ENCODE measurements around the gene ACSL3.
A peak's percentile ranks its signal among the peaks of the same experiment; 100 is the strongest.
"Not testable (repeated sequence)": the region's sequence is repeated elsewhere in the genome, so short reads cannot be mapped to it uniquely, and the experiment has no call there.

Gene ACSL3

GRCh38 chr2:222862909-222863544 lies 2.2 kb downstream of the ACSL3 start:
- H3K27me3 ChIP-seq (ENCODE audit: insufficient read depth, insufficient read length) = no peaks in the 10 kb centered on the region
- H3K9ac ChIP-seq (ENCODE audit: insufficient read length, low read depth) = peak overlapping the region; percentile 22
- DNase-seq (ENCODE audit: low read depth, low spot score) = no peak
- H3K9me3 ChIP-seq (ENCODE audit: insufficient read depth, low read length) = no peaks in the 10 kb centered on the region
- peak overlapping the region; percentile 95 for H3K4me3 ChIP-seq (ENCODE audit: insufficient read length, low read depth)
- TF ChIP-seq SUZ12 (IDR thresholded peaks at IDR 0.05; ENCODE audit: extremely low read depth, insufficient read depth, insufficient read length) (no peak), ZNF274 (IDR thresholded peaks at IDR 0.05; ENCODE audit: low read depth, low read length) (no peak), YY1 (IDR thresholded peaks at IDR 0.05; ENCODE audit: insufficient read depth, insufficient read length) (no peak)
- peaks cover 7% of the 10 kb centered on the region for H3K4me1 ChIP-seq (ENCODE audit: insufficient read depth, insufficient read length)
- H3K36me3 ChIP-seq (ENCODE audit: insufficient read depth, insufficient read length, low read length) = no peaks in the 10 kb centered on the region

- TF ChIP-seq YY1 (IDR thresholded peaks at IDR 0.05; ENCODE audit: insufficient read depth, insufficient read length) = no peak
- DNase-seq (ENCODE audit: low read depth, low spot score) = peak; percentile 43
- H3K4me1 ChIP-seq (ENCODE audit: insufficient read depth, insufficient read length) = peaks cover 7% of the 10 kb centered on the region
- no peaks in the 10 kb centered on the region for H3K36me3 ChIP-seq (ENCODE audit: insufficient read depth, insufficient read length, low read length)
- no peaks in the 10 kb centered on the region for H3K9me3 ChIP-seq (ENCODE audit: insufficient read depth, low read length)
- peak overlapping the region; percentile 22 for H3K4me3 ChIP-seq (ENCODE audit: insufficient read length, low read depth)
- H3K27me3 ChIP-seq (ENCODE audit: insufficient read depth, insufficient read length) = no peaks in the 10 kb centered on the region
- no peak overlapping the region for H3K9ac ChIP-seq (ENCODE audit: insufficient read length, low read depth)
These were observed 3.5 kb downstream of the ACSL3 start for GRCh38 chr2:222864296-222864695.

DNA sequence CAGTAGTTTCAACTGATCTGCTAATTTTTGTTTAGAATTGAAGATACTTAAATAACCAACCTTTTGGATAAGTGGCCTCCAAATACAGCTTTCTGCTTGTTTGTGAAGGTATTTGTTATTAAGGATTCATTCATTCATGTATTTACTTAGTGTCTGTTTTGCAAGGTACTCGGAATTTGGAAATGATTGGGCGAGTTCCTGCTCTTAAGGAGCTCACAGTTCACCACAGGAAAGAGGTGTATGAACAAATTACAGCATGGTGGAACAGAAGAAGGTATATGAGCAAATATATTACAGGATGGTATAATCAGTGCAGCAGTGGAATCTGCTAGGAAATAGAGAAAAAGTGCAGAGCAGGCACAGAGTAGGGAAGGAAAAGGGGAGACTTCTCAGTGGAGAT lies 4.5 kb downstream of the ACSL3 start:
- no peak for TF ChIP-seq ZNF274 (IDR thresholded peaks at IDR 0.05; ENCODE audit: low read depth, low read length)
- Histone ChIP-seq H3K4me3 (ENCODE audit: insufficient read length, low read depth) (no peak overlapping the region), H3K9ac (ENCODE audit: insufficient read length, low read depth) (no peak overlapping the region), H3K27me3 (ENCODE audit: insufficient read depth, insufficient read length) (no peaks in the 10 kb centered on the region), H3K36me3 (ENCODE audit: insufficient read depth, insufficient read length, low read length) (no peaks in the 10 kb centered on the region), H3K4me1 (ENCODE audit: insufficient read depth, insufficient read length) (peaks cover 10% of the 10 kb centered on the region), H3K9me3 (ENCODE audit: insufficient read depth, low read length) (no peaks in the 10 kb centered on the region)
- no peak for DNase-seq (ENCODE audit: low read depth, low spot score)

DNA sequence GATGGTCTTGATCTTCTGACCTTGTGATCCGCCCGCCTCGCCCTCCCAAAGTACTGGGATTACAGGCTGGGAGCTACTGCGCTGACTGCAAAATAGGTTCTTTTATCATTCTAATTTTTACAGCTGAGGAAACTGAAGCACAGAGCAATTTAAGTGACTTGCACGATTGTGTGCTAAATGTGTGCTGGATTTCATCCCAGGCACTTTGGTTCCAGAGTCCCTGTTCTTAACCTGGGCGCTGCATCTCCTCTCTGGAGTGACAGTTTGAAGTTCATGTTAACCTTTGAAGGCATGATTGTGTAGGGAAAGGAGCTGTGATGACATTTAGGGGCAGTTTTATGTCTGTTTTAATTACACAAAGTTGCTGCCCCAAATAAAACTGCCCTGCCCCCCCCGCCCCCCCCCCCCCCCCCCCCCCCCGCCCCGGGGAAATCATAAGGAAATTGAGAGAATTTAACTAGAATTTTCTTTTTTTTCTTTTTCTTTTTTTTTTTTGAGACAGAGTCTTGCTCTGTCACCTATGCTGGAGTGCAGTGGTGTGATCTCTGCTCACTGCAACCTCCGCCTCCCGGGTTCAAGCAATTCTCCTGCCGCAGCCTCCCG lies 5.6 kb downstream of the ACSL3 start:
- H3K9me3 ChIP-seq (ENCODE audit: insufficient read depth, low read length) = no peaks in the 10 kb centered on the region

GRCh38 chr2:222868560-222869251 lies 7.9 kb downstream of the ACSL3 start:
- not testable (repeated sequence) for H3K36me3 ChIP-seq (ENCODE audit: insufficient read depth, insufficient read length, low read length); H3K27me3 ChIP-seq (ENCODE audit: insufficient read depth, insufficient read length); H3K9me3 ChIP-seq (ENCODE audit: insufficient read depth, low read length); H3K4me3 ChIP-seq (ENCODE audit: insufficient read length, low read depth); H3K4me1 ChIP-seq (ENCODE audit: insufficient read depth, insufficient read length); DNase-seq (ENCODE audit: low read depth, low spot score); H3K9ac ChIP-seq (ENCODE audit: insufficient read length, low read depth)

More for the DNA sequence above, 5.6 kb downstream of the ACSL3 start:
- Histone ChIP-seq H3K36me3 (ENCODE audit: insufficient read depth, insufficient read length, low read length) (no peaks in the 10 kb centered on the region), H3K4me3 (ENCODE audit: insufficient read length, low read depth) (no peak overlapping the region), H3K9ac (ENCODE audit: insufficient read length, low read depth) (no peak overlapping the region), H3K27me3 (ENCODE audit: insufficient read depth, insufficient read length) (no peaks in the 10 kb centered on the region), H3K4me1 (ENCODE audit: insufficient read depth, insufficient read length) (peaks cover 10% of the 10 kb centered on the region)
- DNase-seq (ENCODE audit: low read depth, low spot score) = no peak
- TF ChIP-seq YY1 (IDR thresholded peaks at IDR 0.05; ENCODE audit: insufficient read depth, insufficient read length) (no peak), SUZ12 (IDR thresholded peaks at IDR 0.05; ENCODE audit: extremely low read depth, insufficient read depth, insufficient read length) (no peak), ZNF274 (IDR thresholded peaks at IDR 0.05; ENCODE audit: low read depth, low read length) (no peak)

GRCh38 chr2:222869252-222869560 lies 8.4 kb downstream of the ACSL3 start:
- DNase-seq (ENCODE audit: low read depth, low spot score) = no peak
- H3K36me3 ChIP-seq (ENCODE audit: insufficient read depth, insufficient read length, low read length) = no peaks in the 10 kb centered on the region
- H3K4me1 ChIP-seq (ENCODE audit: insufficient read depth, insufficient read length) = peaks cover 10% of the 10 kb centered on the region
- no peak for TF ChIP-seq YY1 (IDR thresholded peaks at IDR 0.05; ENCODE audit: insufficient read depth, insufficient read length)
- TF ChIP-seq ZNF274 (IDR thresholded peaks at IDR 0.05; ENCODE audit: low read depth, low read length) = no peak
- TF ChIP-seq SUZ12 (IDR thresholded peaks at IDR 0.05; ENCODE audit: extremely low read depth, insufficient read depth, insufficient read length) = no peak
- H3K9me3 ChIP-seq (ENCODE audit: insufficient read depth, low read length) = no peaks in the 10 kb centered on the region
- H3K4me3 ChIP-seq (ENCODE audit: insufficient read length, low read depth) = no peak overlapping the region
- no peaks in the 10 kb centered on the region for H3K27me3 ChIP-seq (ENCODE audit: insufficient read depth, insufficient read length)
- no peak overlapping the region for H3K9ac ChIP-seq (ENCODE audit: insufficient read length, low read depth)

GRCh38 chr2:222871291-222871690 lies 10.5 kb downstream of the ACSL3 start:
- Histone ChIP-seq H3K9me3 (ENCODE audit: insufficient read depth, low read length) (no peaks in the 10 kb centered on the region), H3K9ac (ENCODE audit: insufficient read length, low read depth) (no peak overlapping the region), H3K27me3 (ENCODE audit: insufficient read depth, insufficient read length) (no peaks in the 10 kb centered on the region), H3K36me3 (ENCODE audit: insufficient read depth, insufficient read length, low read length) (no peaks in the 10 kb centered on the region), H3K4me3 (ENCODE audit: insufficient read length, low read depth) (no peak overlapping the region), H3K4me1 (ENCODE audit: insufficient read depth, insufficient read length) (peaks cover 3% of the 10 kb centered on the region)
- DNase-seq (ENCODE audit: low read depth, low spot score) = no peak
- TF ChIP-seq YY1 (IDR thresholded peaks at IDR 0.05; ENCODE audit: insufficient read depth, insufficient read length) (no peak), SUZ12 (IDR thresholded peaks at IDR 0.05; ENCODE audit: extremely low read depth, insufficient read depth, insufficient read length) (no peak), ZNF274 (IDR thresholded peaks at IDR 0.05; ENCODE audit: low read depth, low read length) (no peak)

Data from NT2/D1 (cell line).